GM12891 (cell line): ENCODE measurements around the gene IQUB. TPM values are rescaled to one million over a fixed set of nuclear protein-coding genes. Genes with fewer than 3 reads are reported as not detected.

Experiments
- DNase-seq: peaks from one replicate; pipeline ENCODE4 v3.0.0; 2011; ENCODE audit warnings: low spot score; ENCODE audit not compliant: insufficient read length
- FAIRE-seq: peaks from 2 replicates; lab custom pipeline; 2011; peaks lifted over from hg19 to GRCh38; lab: Jason Lieb, UNC
- PAX5 ChIP-seq: IDR thresholded peaks from 2 replicates; pipeline ENCODE4 v1.6.1; 2011; ENCODE audit warnings: low read length, moderate library complexity, mild to moderate bottlenecking; ENCODE audit not compliant: insufficient read depth, severe bottlenecking
- POLR2A ChIP-seq: IDR thresholded peaks from 2 replicates; pipeline ENCODE4 v1.6.1; 2011; ENCODE audit warnings: low read depth, low read length, control low read depth
- POLR2AphosphoS5 ChIP-seq: IDR thresholded peaks from 2 replicates; pipeline ENCODE4 v1.6.1; 2011; ENCODE audit warnings: low read depth, low read length, control low read depth
- POU2F2 ChIP-seq: IDR thresholded peaks from 2 replicates; pipeline ENCODE4 v1.6.1; 2011; ENCODE audit warnings: low read depth, mild to moderate bottlenecking, control low read depth, low read length, moderate library complexity
- SPI1 ChIP-seq: IDR thresholded peaks from 2 replicates; pipeline ENCODE4 v1.6.1; 2011; ENCODE audit warnings: low read depth, low read length, control low read depth
- TAF1 ChIP-seq: IDR thresholded peaks from 2 replicates; pipeline ENCODE4 v1.6.1; 2011; ENCODE audit warnings: low read depth, low read length, control low read depth
- polyA plus RNA-seq: library from polyadenylated mRNA; unstranded; fragments of >200 nt; gene quantifications from one replicate; pipeline ENCODE4 v1.2.1, GENCODE V29; 2012; ENCODE audit warnings: low read depth, missing spikeins, inconsistent platforms; ENCODE audit not compliant: missing spikeins

IQUB gene
- 0.04 TPM for polyA plus RNA-seq

GRCh38 chr7:123534383-123535260 is at the start of gene IQUB:
Gene IQUB, minus strand, starts transcription at chr7:123534595. Its CDS starts 22,255 bp downstream, at chr7:123512340.
- peak; percentile 98 for FAIRE-seq
- peak; percentile 68 for DNase-seq
- TF ChIP-seq POLR2A (no peak), PAX5 (no peak), POLR2AphosphoS5 (no peak), TAF1 (no peak), POU2F2 (no peak), SPI1 (no peak; the same call in 1 of the 2 replicates)

- DNase-seq, result no peak
- no peak for FAIRE-seq
- TF ChIP-seq POLR2A (no peak), POU2F2 (no peak), TAF1 (no peak), SPI1 (no peak)
Measured at GRCh38 chr7:123583821-123584220, 49.4 kb upstream of the IQUB start.

GRCh38 chr7:123581162-123581459 is 46.7 kb upstream of the IQUB start:
- DNase-seq (no peak), FAIRE-seq (no peak)
- TF ChIP-seq PAX5 (no peak), POLR2A (no peak), SPI1 (no peak), POU2F2 (no peak)

- peak; percentile 13 for FAIRE-seq
- DNase-seq, result no peak
- TF ChIP-seq TAF1 (no peak), SPI1 (no peak), POU2F2 (no peak), POLR2AphosphoS5 (no peak), POLR2A (no peak), PAX5 (no peak)
Measured at GRCh38 chr7:123580406-123581161, 46.2 kb upstream of the IQUB start.

GRCh38 chr7:123579416-123579815 is 45.0 kb upstream of the IQUB start:
- FAIRE-seq (no peak), DNase-seq (no peak)
- TF ChIP-seq POU2F2 (no peak), PAX5 (no peak), POLR2A (no peak), POLR2AphosphoS5 (no peak), TAF1 (no peak), SPI1 (no peak)

GRCh38 chr7:123573896-123574467 is 39.6 kb upstream of the IQUB start:
- TF ChIP-seq POLR2A (no peak), PAX5 (no peak), TAF1 (no peak), POU2F2 (no peak), SPI1 (no peak), POLR2AphosphoS5 (no peak)
- no peak for FAIRE-seq
- no peak for DNase-seq

- FAIRE-seq (no peak), DNase-seq (no peak)
- TF ChIP-seq POLR2A, result no peak
- TF ChIP-seq PAX5, result no peak
- no peak for TF ChIP-seq POU2F2
- TF ChIP-seq SPI1, result no peak
- no peak for TF ChIP-seq POLR2AphosphoS5
- no peak for TF ChIP-seq TAF1
Measured at GRCh38 chr7:123573341-123573740, 38.9 kb upstream of the IQUB start.

GRCh38 chr7:123571684-123572083 is 37.3 kb upstream of the IQUB start:
- no peak for FAIRE-seq
- no peak for TF ChIP-seq POLR2A
- TF ChIP-seq POU2F2, result no peak
- no peak for TF ChIP-seq POLR2AphosphoS5
- no peak for TF ChIP-seq SPI1
- no peak for TF ChIP-seq TAF1
- TF ChIP-seq PAX5, result no peak

GRCh38 chr7:123571187-123571586 is 36.8 kb upstream of the IQUB start:
- TF ChIP-seq POU2F2 (no peak), PAX5 (no peak), POLR2AphosphoS5 (no peak), POLR2A (no peak), SPI1 (no peak), TAF1 (no peak)
- no peak for FAIRE-seq
- no peak for DNase-seq

More at GRCh38 chr7:123571684-123572083, 37.3 kb upstream of the IQUB start:
- no peak for DNase-seq
